H1 (cell line): ENCODE data around the gene LRRC72. TPM values are rescaled to one million over a fixed set of nuclear protein-coding genes. Genes with fewer than 3 reads are reported as not detected.

Experiments used
- CTCF ChIA-PET: fragments of 300-600 bp; sonication (Branson Sonifier 250); formaldehyde crosslinking; loops from one replicate; lab custom pipeline; 2021; ENCODE audit not compliant: partially characterized antibody; lab: Charles Lee
- POLR2A ChIA-PET: fragments of 300-600 bp; sonication (Branson Sonifier 250); formaldehyde crosslinking; loops from one replicate; lab custom pipeline; 2021; ENCODE audit warnings: inconsistent platforms; ENCODE audit not compliant: partially characterized antibody; lab: Charles Lee
- DNase-seq, 2 experiments: peaks; one replicate each; pipeline versions ENCODE4 v3.0.0 to v3.0.0-alpha.2; 2010 to 2022; ENCODE audit warnings: low spot score in 2 of 2, low read depth in 1 of 2, mixed read lengths in 1 of 2
- FAIRE-seq: peaks from 2 replicates; lab custom pipeline; 2011; peaks lifted over from hg19 to GRCh38; lab: Jason Lieb, UNC
- H2AFZ ChIP-seq: 2 replicates; pipeline ENCODE4 v1.8.1; 2012; ENCODE audit warnings: low read length, inconsistent platforms
- H2AK5ac ChIP-seq: 2 replicates; pipeline ENCODE4 v1.6.1; 2013; ENCODE audit warnings: low read depth, low read length
- H2BK120ac ChIP-seq: replicated peaks from 2 replicates; pipeline ENCODE3; 2013; ENCODE audit warnings: low read depth, low read length, inconsistent platforms
- H2BK12ac ChIP-seq: 2 replicates; pipeline ENCODE4 v1.6.1; 2013; ENCODE audit warnings: low read depth, low read length
- H2BK15ac ChIP-seq: 2 replicates; pipeline ENCODE4 v1.6.1; 2013; ENCODE audit warnings: low read length
- H2BK20ac ChIP-seq: 2 replicates; pipeline ENCODE4 v1.6.1; 2013; ENCODE audit warnings: low read length
- H2BK5ac ChIP-seq: 2 replicates; pipeline ENCODE4 v1.6.1; 2013; ENCODE audit warnings: low read depth, low read length
- H3K14ac ChIP-seq: 2 replicates; pipeline ENCODE4 v1.6.1; 2013; ENCODE audit warnings: inconsistent platforms; ENCODE audit not compliant: insufficient read length
- H3K18ac ChIP-seq: 2 replicates; pipeline ENCODE4 v1.6.1; 2013; ENCODE audit warnings: low read length; ENCODE audit errors: extremely low read depth
- H3K23ac ChIP-seq: 2 replicates; pipeline ENCODE4 v1.6.1; 2013; ENCODE audit warnings: inconsistent platforms; ENCODE audit not compliant: insufficient read length
- H3K23me2 ChIP-seq: 2 replicates; pipeline ENCODE4 v1.6.1; 2013; ENCODE audit warnings: low read depth, low read length
- H3K27ac ChIP-seq: 2 replicates; pipeline ENCODE4 v1.6.1; 2011; ENCODE audit warnings: low read depth, low read length, inconsistent platforms
- H3K27me3 ChIP-seq, 4 experiments: replicated peaks in 1 of 4; 1 replicate in 1 of 4; 2 replicates in 3 of 4; pipeline versions ENCODE4 v1.6.1 to v1.8.1; 2011 to 2013; ENCODE audit warnings: low read length in 3 of 4, mild to moderate bottlenecking in 3 of 4, inconsistent platforms in 2 of 4, mixed read lengths in 2 of 4, moderate library complexity in 1 of 4; ENCODE audit not compliant: control insufficient read depth in 3 of 4, insufficient read depth in 3 of 4; ENCODE audit errors: extremely low read depth in 1 of 4
- H3K36me3 ChIP-seq, 4 experiments: 2 replicates each; pipeline versions ENCODE4 v1.6.1 to v1.8.1; 2011 to 2013; ENCODE audit warnings: mild to moderate bottlenecking in 4 of 4, low read length in 3 of 4, moderate library complexity in 2 of 4, control low read depth in 1 of 4, inconsistent platforms in 1 of 4; ENCODE audit not compliant: insufficient read depth in 4 of 4, control insufficient read depth in 2 of 4
- H3K4ac ChIP-seq: replicated peaks from 2 replicates; pipeline ENCODE3; 2013; ENCODE audit warnings: low read length, low read depth, mixed read lengths, inconsistent platforms; ENCODE audit not compliant: insufficient read length
- H3K4me1 ChIP-seq, 4 experiments: replicated peaks in 1 of 4; 1 replicate in 1 of 4; 2 replicates in 3 of 4; pipeline versions ENCODE4 v1.6.1 to v1.8.1; 2011 to 2013; ENCODE audit warnings: low read length in 3 of 4, inconsistent platforms in 2 of 4, mixed read lengths in 1 of 4; ENCODE audit not compliant: insufficient read depth in 4 of 4, control insufficient read depth in 3 of 4
- H3K4me2 ChIP-seq, 2 experiments: 2 replicates each; pipeline versions ENCODE4 v1.6.1 to v1.8.1; 2011 to 2013; ENCODE audit warnings: low read depth in 2 of 2, low read length in 2 of 2, control low read depth in 1 of 2, inconsistent platforms in 1 of 2, mild to moderate bottlenecking in 1 of 2; ENCODE audit not compliant: insufficient read depth in 1 of 2
- H3K4me3 ChIP-seq, 4 experiments: fragments of 200-600, 300-600 bp in 1 of 4; sonication (generic), shearing (Covaris generic), sonication (Bioruptor Twin) in 1 of 4; 2 replicates each; pipeline versions ENCODE4 v1.5.1 to v1.8.1; 2011 to 2016; ENCODE audit warnings: low read length in 4 of 4, low read depth in 3 of 4, control low read depth in 2 of 4, inconsistent platforms in 2 of 4, mild to moderate bottlenecking in 2 of 4, mixed read lengths in 1 of 4, moderate library complexity in 1 of 4; ENCODE audit not compliant: insufficient read depth in 2 of 4; ENCODE audit errors: extremely low read depth in 1 of 4
- H3K56ac ChIP-seq: replicated peaks from 2 replicates; pipeline ENCODE3; 2013; ENCODE audit warnings: low read depth, mild to moderate bottlenecking, mixed read lengths, low read length, inconsistent platforms; ENCODE audit not compliant: insufficient read length
- H3K79me1 ChIP-seq: 2 replicates; pipeline ENCODE4 v1.6.1; 2013; ENCODE audit warnings: low read depth, low read length, control low read depth
- H3K79me2 ChIP-seq, 2 experiments: 2 replicates each; pipeline versions ENCODE4 v1.6.1 to v1.8.1; 2012 to 2013; ENCODE audit warnings: low read length in 2 of 2, mild to moderate bottlenecking in 2 of 2, inconsistent platforms in 1 of 2; ENCODE audit not compliant: insufficient read depth in 2 of 2, control insufficient read depth in 1 of 2
- H3K9ac ChIP-seq, 4 experiments: replicated peaks in 1 of 4; 1 replicate in 1 of 4; 2 replicates in 3 of 4; pipeline versions ENCODE4 v1.6.1 to v1.8.1; 2011 to 2013; ENCODE audit warnings: low read depth in 3 of 4, low read length in 3 of 4, control low read depth in 2 of 4, mild to moderate bottlenecking in 2 of 4, moderate library complexity in 2 of 4, inconsistent platforms in 1 of 4; ENCODE audit errors: extremely low read depth in 1 of 4
- H3K9me3 ChIP-seq, 2 experiments: 2 replicates each; pipeline versions ENCODE4 v1.6.1 to v1.8.1; 2012 to 2013; ENCODE audit warnings: mild to moderate bottlenecking in 2 of 2, moderate library complexity in 2 of 2, control low read depth in 1 of 2, inconsistent platforms in 1 of 2, low read depth in 1 of 2, low read length in 1 of 2, mixed read lengths in 1 of 2; ENCODE audit not compliant: insufficient read depth in 2 of 2
- H4K20me1 ChIP-seq, 2 experiments: replicated peaks in 1 of 2; 2 replicates each; pipeline versions ENCODE3 to v1.8.1; 2011 to 2013; ENCODE audit warnings: inconsistent platforms in 2 of 2, low read length in 2 of 2, mild to moderate bottlenecking in 1 of 2; ENCODE audit not compliant: insufficient read depth in 2 of 2, control insufficient read depth in 1 of 2
- H4K5ac ChIP-seq: 2 replicates; pipeline ENCODE4 v1.6.1; 2013; ENCODE audit warnings: low read length, low read depth, mixed read lengths, inconsistent platforms; ENCODE audit not compliant: insufficient read length
- H4K8ac ChIP-seq: 2 replicates; pipeline ENCODE4 v1.8.0; 2013; ENCODE audit warnings: mild to moderate bottlenecking, moderate library complexity, low read length, inconsistent platforms; ENCODE audit not compliant: insufficient read depth; ENCODE audit errors: extremely low read depth
- H4K91ac ChIP-seq: replicated peaks from 2 replicates; pipeline ENCODE3; 2013; ENCODE audit warnings: low read length, mixed read lengths, inconsistent platforms; ENCODE audit not compliant: insufficient read length
- ASH2L ChIP-seq: fragments of 200-600, 300-600 bp; sonication (generic); IDR thresholded peaks from one replicate; pipeline ENCODE4 v1.7.1; 2017; ENCODE audit warnings: low read length
- KDM1A ChIP-seq: fragments of 200-600, 300-600 bp; sonication (generic); IDR thresholded peaks from 2 replicates; pipeline ENCODE4 v1.7.1; 2016; ENCODE audit warnings: mild to moderate bottlenecking, low read length, borderline replicate concordance
- whole genome bisulfite sequencing, 2 experiments: shearing (Covaris generic) in 1 of 2; methylation state at CpG; one replicate each; pipeline versions ENCODE4 v1.1.6 to v1.1.7; 2013 to 2015; ENCODE audit warnings: low lambda C conversion rate in 2 of 2, mixed read lengths in 2 of 2, inconsistent platforms in 1 of 2, low coverage in 1 of 2, missing lambda C conversion rate in 1 of 2; ENCODE audit not compliant: insufficient replicate concordance in 2 of 2, insufficient coverage in 1 of 2, insufficient read length in 1 of 2; ENCODE audit errors: extremely low coverage in 1 of 2, missing lambda C conversion rate in 1 of 2; 5-methylcytosine and 5-hydroxymethylcytosine counted together
- polyA plus RNA-seq, 7 experiments: library from polyadenylated mRNA; depleted of rRNA in 3 of 7; stranded (reverse) in 5 of 7; unstranded in 2 of 7; fragments of >200 nt in 5 of 7; fragments of 200-250 nt in 2 of 7; gene quantifications; 1 replicate in 5 of 7; 2 replicates in 1 of 7; 4 replicates in 1 of 7; pipeline versions ENCODE4 v1.2.1 to v1.2.3, GENCODE V29; 2011 to 2013; ENCODE audit warnings: missing spikeins in 2 of 7, mixed read lengths in 2 of 7
- total RNA-seq: library from RNA; stranded (reverse); fragmentation: NEBNext Ultra II Directional; extraction: Animal tissue kit (Norgen Biotek cat#: 25700); gene quantifications from 2 replicates; pipeline ENCODE4 v1.2.1, GENCODE V29; 2021

The LRRC72 gene
- total and polyA plus RNA-seq, 2 of the 8 experiments (the other 6 are each of a cell fraction or from before 2014, with no cell fraction given), result not detected

DNA sequence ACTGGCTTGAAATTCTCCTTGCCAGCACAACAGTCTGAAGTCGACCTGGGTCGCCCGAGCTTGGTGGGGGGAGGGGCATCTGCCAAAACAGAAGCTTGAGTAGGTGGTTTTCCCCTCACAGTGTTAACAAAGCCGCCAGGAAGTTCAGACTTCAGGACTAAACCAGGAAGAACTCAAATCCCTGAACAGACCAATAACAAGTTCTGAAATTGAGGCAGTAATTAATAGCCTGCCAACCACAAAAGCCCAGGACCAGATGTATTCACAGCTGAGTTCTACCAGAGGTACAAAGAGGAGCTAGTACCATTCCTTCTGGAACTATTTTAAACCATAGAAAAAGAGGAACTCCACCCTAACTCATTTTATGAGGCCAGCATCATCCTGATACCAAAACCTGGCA, 45.3 kb downstream of the LRRC72 start:
- H3K56ac ChIP-seq, result no peak overlapping the region
- H3K23ac ChIP-seq, result no peak overlapping the region
- WGBS, 2 experiments, result 90% methylated on average over 4 of the region's 4 CpGs; no CpG with 5 or more reads in 1 of the 2 experiments
- no peak overlapping the region for H3K4me2 ChIP-seq
- H4K8ac ChIP-seq, result no peak overlapping the region
- H3K9me3 ChIP-seq, result no peaks in the 10 kb centered on the region
- H3K23me2 ChIP-seq, result 0 out of 2 replicates have a peak, but pooled peaks cover under 1% of the 10 kb centered on the region
- no peaks in the 10 kb centered on the region for H3K79me2 ChIP-seq
- H3K14ac ChIP-seq, result no peak overlapping the region
- no peak overlapping the region for H3K4ac ChIP-seq
- no peak overlapping the region for H2BK15ac ChIP-seq
- H3K9ac ChIP-seq, result no peak overlapping the region
- H4K91ac ChIP-seq, result no peak overlapping the region
- H2AFZ ChIP-seq, result peak overlapping the region; percentile 96
- FAIRE-seq (no peak), DNase-seq (no peak)
- peaks cover 0 to 4% (median 0%) of the 10 kb centered on the region in 4 experiments; a peak in 1 of 7 replicates for H3K4me1 ChIP-seq
- no peaks in the 10 kb centered on the region for H3K79me1 ChIP-seq
- no peak overlapping the region for H2BK12ac ChIP-seq
- H3K36me3 ChIP-seq, result no peaks in the 10 kb centered on the region
- H3K27ac ChIP-seq, result no peak overlapping the region
- ChIA-PET POLR2A (no interaction called here), CTCF (interaction anchor here (1.0 kb wide), 1 partner anchor 139 kb away, joined by 4 read pairs; no protein-coding TSS in a partner anchor)
- no peaks in the 10 kb centered on the region for H4K20me1 ChIP-seq
- no peak overlapping the region for H2BK120ac ChIP-seq
- no peak overlapping the region for H2BK5ac ChIP-seq
- peak; percentile 24 for TF ChIP-seq ASH2L
- no peak for TF ChIP-seq KDM1A
- no peak overlapping the region for H2AK5ac ChIP-seq
- H3K18ac ChIP-seq, result no peak overlapping the region
- no peak overlapping the region for H4K5ac ChIP-seq
- no peak overlapping the region for H2BK20ac ChIP-seq
- H3K27me3 ChIP-seq, result no peaks in the 10 kb centered on the region
- no peak overlapping the region for H3K4me3 ChIP-seq
